ENCODE data around the gene FN3KRP.

DNA sequence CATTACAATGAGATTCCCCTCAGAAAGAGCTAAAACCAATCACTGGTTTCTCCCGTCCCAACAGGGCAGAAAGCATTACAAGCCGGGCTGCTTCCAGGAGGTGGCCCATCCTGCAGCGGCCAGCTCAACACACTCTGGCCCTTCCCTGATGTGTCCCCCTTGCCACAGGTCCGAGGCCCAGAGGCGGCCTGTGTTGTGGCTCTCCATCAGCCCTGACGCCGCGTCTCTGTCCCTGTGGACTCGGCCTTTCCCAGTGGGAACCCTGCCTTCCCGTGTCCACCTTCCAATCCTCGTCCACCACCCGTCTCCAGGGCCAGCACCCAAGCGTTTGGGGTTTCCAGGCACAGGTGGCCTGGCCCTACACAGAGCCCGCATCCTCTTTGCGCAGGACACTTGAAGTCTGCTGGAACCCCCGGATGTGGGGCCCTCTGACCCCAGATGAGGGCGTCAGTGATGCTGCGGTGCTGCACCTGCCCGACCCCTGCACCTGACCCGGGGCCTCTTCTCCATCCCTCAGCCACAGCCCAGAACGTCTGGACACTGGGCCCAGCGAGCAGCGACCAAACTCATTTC lies 39.1 kb upstream of the FN3KRP start:
- no peak for TF ChIP-seq TAF1 (IDR thresholded peaks at IDR 0.05; ENCODE audit: borderline replicate concordance, insufficient read depth, low read length)
- no peak for TF ChIP-seq POLR2AphosphoS5 (IDR thresholded peaks at IDR 0.05; ENCODE audit: low read depth, low read length)
- no peak for TF ChIP-seq SIN3A (IDR thresholded peaks at IDR 0.05; ENCODE audit: borderline replicate concordance, insufficient read depth, low read length)
